ENCODE measurements around the gene ARHGAP10. TPM values are rescaled to one million over a fixed set of nuclear protein-coding genes. Genes with fewer than 3 reads are reported as not detected.

The ARHGAP10 gene
- total RNA-seq, 3 donors from 2014 or later (not counting 1 experiment from before 2014, with no cell fraction given) = 13.9 to 28.7 (median 23.2) TPM

DNA sequence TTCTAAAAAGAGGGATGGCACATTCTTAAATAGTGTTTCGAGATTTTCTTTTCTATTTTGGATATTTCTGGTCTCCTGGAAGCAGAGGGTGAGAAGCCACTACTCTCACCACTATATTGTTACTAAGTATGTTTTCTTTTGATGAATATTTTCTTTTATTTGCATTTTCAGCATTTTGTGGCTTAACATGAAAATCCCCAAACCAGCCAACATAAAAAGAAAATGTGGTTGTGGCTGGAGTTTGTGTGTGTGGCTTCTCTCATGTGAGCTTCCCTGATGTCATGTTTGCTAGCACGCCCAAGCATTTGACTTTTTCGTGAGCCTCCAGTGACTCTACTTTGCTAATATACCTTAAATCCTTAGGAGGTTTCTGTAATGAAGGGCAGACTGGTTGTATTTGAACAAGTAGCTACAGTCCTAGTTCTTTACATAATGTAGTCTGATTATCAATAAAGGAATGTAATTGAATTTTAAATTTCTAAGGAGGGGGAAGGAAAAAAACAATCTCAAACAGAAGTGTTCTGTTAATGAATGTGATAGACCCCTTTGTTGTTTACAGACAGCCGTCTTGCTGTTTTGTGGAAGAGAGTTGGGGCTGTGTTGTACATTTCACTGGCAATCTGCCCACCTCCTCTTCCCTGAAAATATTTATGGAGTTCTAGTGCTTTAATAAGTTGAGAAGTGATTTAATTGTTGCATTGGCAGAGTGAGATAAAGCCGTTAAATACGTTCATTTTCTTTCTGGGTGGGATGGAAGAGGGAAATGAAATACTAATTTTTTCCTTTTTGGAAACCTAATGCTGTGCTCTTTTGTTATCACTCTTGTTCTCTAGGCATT is 114.6 kb downstream of the ARHGAP10 start:
- Mint-ChIP-seq H3K36me3 (no peaks in the 10 kb centered on the region), H3K27ac (no peak overlapping the region), H3K4me3 (no peak overlapping the region), H3K9me3 (no peaks in the 10 kb centered on the region), H3K27me3 (ENCODE audit: low read depth in 2 of 2) (no peaks in the 10 kb centered on the region), H3K4me1 (peaks cover 0 to 5% of the 10 kb centered on the region in 2 donors)
- Histone ChIP-seq H3K4me3 (ENCODE audit: low read length) (no peak overlapping the region), H3K4me1 (ENCODE audit: control insufficient read depth, insufficient read depth, low read length) (peaks cover 6% of the 10 kb centered on the region), H3K27me3 (ENCODE audit: control insufficient read depth, insufficient read depth, low read length) (no peaks in the 10 kb centered on the region), H3K27ac (ENCODE audit: low read length) (no peak overlapping the region), H3K36me3 (ENCODE audit: control insufficient read depth, insufficient read depth, low read length) (no peaks in the 10 kb centered on the region), H3K9me3 (ENCODE audit: control insufficient read depth, insufficient read depth, low read length) (no peaks in the 10 kb centered on the region)
- DNase-seq = peak; percentile 40 to 69
- WGBS (ENCODE audit: insufficient coverage) = 50% methylated on average over 3 of the region's 6 CpGs
- intact Hi-C loops (cut with micrococcal nuclease) = loop anchor here (1.0 to 5.0 kb wide), 4 partner anchors 14 to 114 kb away; partner anchors contain the start of gene ARHGAP10
- peak; percentile 69 to 90 (median 80) for ATAC-seq
- TF ChIP-seq, protein P1, sequence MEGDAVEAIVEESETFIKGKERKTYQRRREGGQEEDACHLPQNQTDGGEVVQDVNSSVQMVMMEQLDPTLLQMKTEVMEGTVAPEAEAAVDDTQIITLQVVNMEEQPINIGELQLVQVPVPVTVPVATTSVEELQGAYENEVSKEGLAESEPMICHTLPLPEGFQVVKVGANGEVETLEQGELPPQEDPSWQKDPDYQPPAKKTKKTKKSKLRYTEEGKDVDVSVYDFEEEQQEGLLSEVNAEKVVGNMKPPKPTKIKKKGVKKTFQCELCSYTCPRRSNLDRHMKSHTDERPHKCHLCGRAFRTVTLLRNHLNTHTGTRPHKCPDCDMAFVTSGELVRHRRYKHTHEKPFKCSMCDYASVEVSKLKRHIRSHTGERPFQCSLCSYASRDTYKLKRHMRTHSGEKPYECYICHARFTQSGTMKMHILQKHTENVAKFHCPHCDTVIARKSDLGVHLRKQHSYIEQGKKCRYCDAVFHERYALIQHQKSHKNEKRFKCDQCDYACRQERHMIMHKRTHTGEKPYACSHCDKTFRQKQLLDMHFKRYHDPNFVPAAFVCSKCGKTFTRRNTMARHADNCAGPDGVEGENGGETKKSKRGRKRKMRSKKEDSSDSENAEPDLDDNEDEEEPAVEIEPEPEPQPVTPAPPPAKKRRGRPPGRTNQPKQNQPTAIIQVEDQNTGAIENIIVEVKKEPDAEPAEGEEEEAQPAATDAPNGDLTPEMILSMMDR (IDR thresholded peaks at IDR 0.05) = no peak

DNA sequence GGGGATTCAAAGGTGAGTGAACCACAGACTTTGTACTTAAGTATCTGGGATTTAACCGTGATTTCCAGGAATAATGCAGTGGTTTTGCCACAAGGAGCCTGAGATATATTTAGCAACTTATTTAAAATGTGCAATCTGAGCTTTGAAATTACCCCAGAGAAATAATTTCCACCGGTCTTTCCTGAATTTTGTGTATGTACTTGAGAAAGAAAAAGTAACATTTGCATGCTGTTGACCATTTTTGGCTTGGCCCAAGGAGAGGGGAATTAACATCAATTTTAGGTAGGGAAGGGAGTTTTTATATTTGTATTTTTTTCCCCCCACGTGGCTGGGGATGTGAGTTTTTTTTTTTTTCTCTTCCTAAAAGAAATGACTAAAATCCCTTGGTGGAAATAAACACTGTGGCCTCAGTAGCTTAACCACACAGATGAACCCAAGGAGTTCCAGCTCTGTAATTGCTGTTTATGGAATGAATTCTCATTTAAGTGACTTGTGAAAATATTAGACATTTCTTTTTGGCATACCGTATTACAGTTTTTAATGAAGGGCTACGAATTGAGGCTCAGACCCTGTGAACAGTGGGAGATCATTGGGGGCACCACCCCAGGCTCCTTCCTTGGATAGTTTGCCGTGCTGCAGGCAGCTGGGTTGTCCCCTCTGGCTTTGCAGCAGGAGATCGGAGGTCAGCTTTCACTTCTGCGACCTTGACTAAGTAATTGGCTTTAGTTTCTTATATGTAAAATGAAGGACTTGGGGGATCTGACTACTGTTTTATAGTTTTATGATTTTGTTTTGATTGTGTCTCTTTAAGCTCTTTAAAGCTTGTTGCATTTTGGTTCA is 116.1 kb downstream of the ARHGAP10 start:
- TF ChIP-seq, protein P1 (IDR thresholded peaks at IDR 0.05) = no peak
- no peaks in the 10 kb centered on the region for H3K9me3 ChIP-seq (ENCODE audit: control insufficient read depth, insufficient read depth, low read length)
- no peaks in the 10 kb centered on the region for H3K36me3 ChIP-seq (ENCODE audit: control insufficient read depth, insufficient read depth, low read length)
- Mint-ChIP-seq H3K9me3 (no peaks in the 10 kb centered on the region), H3K36me3 (no peaks in the 10 kb centered on the region), H3K4me1 (peaks cover 0 to 5% of the 10 kb centered on the region in 2 donors), H3K27me3 (ENCODE audit: low read depth in 2 of 2) (no peaks in the 10 kb centered on the region), H3K27ac (no peak overlapping the region), H3K4me3 (no peak overlapping the region)
- no peak overlapping the region for H3K27ac ChIP-seq (ENCODE audit: low read length)
- no peak overlapping the region for H3K4me3 ChIP-seq (ENCODE audit: low read length)
- ATAC-seq = no peak
- H3K4me1 ChIP-seq (ENCODE audit: control insufficient read depth, insufficient read depth, low read length) = peaks cover 6% of the 10 kb centered on the region
- WGBS (ENCODE audit: insufficient coverage) = 95% methylated on average over 7 of the region's 8 CpGs
- intact Hi-C loops (cut with micrococcal nuclease) = loop anchor here (2.0 to 5.0 kb wide), 3 partner anchors 15 to 116 kb away; partner anchors contain the start of gene ARHGAP10
- DNase-seq = no peak
- no peaks in the 10 kb centered on the region for H3K27me3 ChIP-seq (ENCODE audit: control insufficient read depth, insufficient read depth, low read length)

DNA sequence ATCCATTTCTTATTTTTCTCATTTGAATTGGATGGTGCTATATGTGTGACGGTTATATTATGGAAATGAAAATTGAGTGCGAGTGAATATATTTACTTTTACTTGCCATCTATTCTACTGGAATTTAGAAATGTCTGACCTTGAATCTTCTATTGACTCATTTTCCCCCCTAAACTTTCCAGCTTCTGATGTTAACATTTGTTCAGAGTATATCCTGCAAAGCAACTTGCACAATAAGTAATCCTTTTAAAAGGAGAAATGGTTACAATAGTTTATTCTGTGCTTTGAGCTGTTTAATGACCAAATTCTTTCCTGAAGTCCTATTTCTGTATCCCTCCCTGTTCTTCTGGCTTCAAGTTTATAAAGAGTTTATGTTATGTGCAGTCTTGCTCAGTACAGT is 116.7 kb downstream of the ARHGAP10 start:
- H3K4me3 ChIP-seq (ENCODE audit: low read length) = no peak overlapping the region
- no peak for ATAC-seq
- no peak overlapping the region for H3K27ac Mint-ChIP-seq
- no peak overlapping the region for H3K4me3 Mint-ChIP-seq
- no peaks in the 10 kb centered on the region for H3K27me3 Mint-ChIP-seq (ENCODE audit: low read depth in 2 of 2)
- H3K27ac ChIP-seq (ENCODE audit: low read length) = no peak overlapping the region
- no peak for DNase-seq
- no peaks in the 10 kb centered on the region for H3K9me3 Mint-ChIP-seq
- intact Hi-C loops (cut with micrococcal nuclease) = loop anchor here (5.0 kb wide), 1 partner anchor 116 kb away; the partner anchor contains the start of gene ARHGAP10
- peaks cover 6% of the 10 kb centered on the region for H3K4me1 ChIP-seq (ENCODE audit: control insufficient read depth, insufficient read depth, low read length)
- peaks cover 0 to 5% of the 10 kb centered on the region in 2 donors for H3K4me1 Mint-ChIP-seq
- WGBS (ENCODE audit: insufficient coverage) = 100% methylated on average over 1 of the region's 2 CpGs
- TF ChIP-seq, protein P1 (IDR thresholded peaks at IDR 0.05) = no peak
- no peaks in the 10 kb centered on the region for H3K36me3 ChIP-seq (ENCODE audit: control insufficient read depth, insufficient read depth, low read length)
- H3K27me3 ChIP-seq (ENCODE audit: control insufficient read depth, insufficient read depth, low read length) = no peaks in the 10 kb centered on the region
- no peaks in the 10 kb centered on the region for H3K36me3 Mint-ChIP-seq
- no peaks in the 10 kb centered on the region for H3K9me3 ChIP-seq (ENCODE audit: control insufficient read depth, insufficient read depth, low read length)
